HepG2 (cell line): ENCODE measurements around the gene SDK2. TPM values are rescaled to one million over a fixed set of nuclear protein-coding genes. Genes with fewer than 3 reads are reported as not detected.

ENCODE experiments used
- ARNT2 ChIP-seq: sonication (generic); formaldehyde crosslinking; IDR thresholded peaks from 2 replicates; pipeline ENCODE4 v1.8.0; 2022; ENCODE audit warnings: mild to moderate bottlenecking, low read depth, missing genetic modification reagents, moderate library complexity
- CREB1 ChIP-seq, 2 experiments: fragments of 450-650 bp in 1 of 2; IDR thresholded peaks; 2 replicates each; pipeline ENCODE4 v1.6.1; 2016 to 2017; ENCODE audit warnings: control low read depth in 1 of 2, mild to moderate bottlenecking in 1 of 2, missing compliant biosample characterization in 1 of 2, missing genetic modification characterization in 1 of 2
- HDAC2 ChIP-seq: sonication (generic); formaldehyde crosslinking; IDR thresholded peaks from 2 replicates; pipeline ENCODE4 v1.4.0; 2020; ENCODE audit warnings: missing genetic modification reagents
- JUND ChIP-seq: sonication (generic); formaldehyde crosslinking; IDR thresholded peaks from 2 replicates; pipeline ENCODE4 v1.8.0; 2022; ENCODE audit warnings: mild to moderate bottlenecking, missing genetic modification reagents
- MIER2 ChIP-seq: IDR thresholded peaks from 2 replicates; pipeline ENCODE4 v1.6.1; 2016; ENCODE audit warnings: missing biosample characterization, missing genetic modification reagents
- MYNN ChIP-seq: sonication (generic); formaldehyde crosslinking; IDR thresholded peaks from 2 replicates; pipeline ENCODE4 v1.4.0; 2020; ENCODE audit warnings: mild to moderate bottlenecking, low read depth, missing genetic modification reagents
- PTBP1 ChIP-seq: fragments of 200-400 bp; formaldehyde crosslinking; IDR thresholded peaks from 2 replicates; pipeline ENCODE4 v1.6.1; 2018; ENCODE audit warnings: low read length, low read depth; ENCODE audit not compliant: poor library complexity, severe bottlenecking
- SKIL ChIP-seq: sonication (generic); formaldehyde crosslinking; IDR thresholded peaks from 2 replicates; pipeline ENCODE4 v1.8.0; 2022; ENCODE audit warnings: missing genetic modification reagents, mild to moderate bottlenecking, moderate library complexity, borderline replicate concordance
- SP4 ChIP-seq: sonication (generic); formaldehyde crosslinking; IDR thresholded peaks from 2 replicates; pipeline ENCODE4 v1.8.1; 2023; ENCODE audit warnings: mild to moderate bottlenecking, missing genetic modification reagents
- SUZ12 ChIP-seq: fragments of 150-350 bp; IDR thresholded peaks from 2 replicates; pipeline ENCODE4 v1.6.1; 2014; ENCODE audit warnings: low read depth, low read length
- TIGD3 ChIP-seq: sonication (generic); formaldehyde crosslinking; IDR thresholded peaks from 2 replicates; pipeline ENCODE4 v1.5.1; 2020; ENCODE audit warnings: mild to moderate bottlenecking, missing genetic modification reagents, borderline replicate concordance
- ZMYM2 ChIP-seq: sonication (generic); formaldehyde crosslinking; IDR thresholded peaks from 2 replicates; pipeline ENCODE4 v1.8.0; 2022; ENCODE audit warnings: mild to moderate bottlenecking, missing genetic modification reagents
- ZMYM3 ChIP-seq: sonication (generic); formaldehyde crosslinking; IDR thresholded peaks from 2 replicates; pipeline ENCODE4 v1.5.1; 2020; ENCODE audit warnings: mild to moderate bottlenecking, missing genetic modification reagents
- ZNF12 ChIP-seq: sonication (generic); formaldehyde crosslinking; IDR thresholded peaks from 2 replicates; pipeline ENCODE4 v1.5.0; 2020; ENCODE audit warnings: missing genetic modification reagents
- ZNF350 ChIP-seq: sonication (generic); formaldehyde crosslinking; IDR thresholded peaks from 2 replicates; pipeline ENCODE4 v1.4.0; 2020; ENCODE audit warnings: mild to moderate bottlenecking, low read depth, missing genetic modification reagents, borderline replicate concordance
- ZNF580 ChIP-seq: IDR thresholded peaks from 2 replicates; pipeline ENCODE4 v1.6.1; 2016; ENCODE audit warnings: low read depth, borderline replicate concordance
- ZNF607 ChIP-seq: sonication (generic); formaldehyde crosslinking; IDR thresholded peaks from 2 replicates; pipeline ENCODE4 v1.5.1; 2020; ENCODE audit warnings: missing genetic modification reagents, mild to moderate bottlenecking, borderline replicate concordance
- ZNF619 ChIP-seq: sonication (generic); formaldehyde crosslinking; IDR thresholded peaks from 2 replicates; pipeline ENCODE4 v1.4.0; 2020; ENCODE audit warnings: mild to moderate bottlenecking, missing genetic modification reagents
- ZNF746 ChIP-seq: sonication (generic); formaldehyde crosslinking; IDR thresholded peaks from 2 replicates; pipeline ENCODE4 v1.8.0; 2022; ENCODE audit warnings: mild to moderate bottlenecking, missing genetic modification reagents
- ZNF782 ChIP-seq: sonication (generic); formaldehyde crosslinking; IDR thresholded peaks from 2 replicates; pipeline ENCODE4 v1.4.0; 2020; ENCODE audit warnings: missing genetic modification reagents, mild to moderate bottlenecking, borderline replicate concordance
- polyA plus RNA-seq, 8 experiments: library from polyadenylated mRNA; depleted of rRNA in 3 of 8; stranded (reverse) in 7 of 8; unstranded in 1 of 8; fragments of >200 nt; fragmentation: Illumina TruSeq in 4 of 8; extraction: Trizol in 4 of 8; gene quantifications; 2 replicates each; pipeline versions ENCODE4 v1.2.1 to v1.2.3, GENCODE V29; 2011 to 2016; ENCODE audit warnings: low read depth in 4 of 8, missing spikeins in 1 of 8, mixed read lengths in 1 of 8; ENCODE audit not compliant: insufficient read depth in 1 of 8
- total RNA-seq, 5 experiments: library from RNA; depleted of rRNA; stranded (reverse); fragments of >200 nt; fragmentation: Illumina TruSeq; extraction: Trizol; gene quantifications; 2 replicates each; pipeline ENCODE4 v1.2.3, GENCODE V29; 2016; ENCODE audit warnings: low read depth in 1 of 5
- TF ChIP-seq, protein P1 (sequence below): IDR thresholded peaks from 2 replicates; pipeline ENCODE4 v1.6.1; 2016

Gene SDK2
- total and polyA plus RNA-seq, 2 of the 13 experiments (the other 11 are each of a cell fraction or from before 2014, with no cell fraction given), result not detected

- TF ChIP-seq ZNF619 (CRISPR knock-in tag) (no peak), ZNF12 (CRISPR knock-in tag) (no peak), ZMYM3 (no peak), CREB1 (IDR thresholded peaks at IDR 0.05) (no peak), CREB1 (CRISPR knock-in tag; IDR thresholded peaks at IDR 0.05) (no peak), ZMYM2 (no peak), MIER2 (CRISPR knock-in tag) (no peak), MYNN (no peak), SKIL (CRISPR knock-in tag) (peak; percentile 47; the same call in 1 of the 2 replicates), SUZ12 (no peak), TIGD3 (CRISPR knock-in tag) (no peak), HDAC2 (CRISPR knock-in tag) (no peak), ZNF782 (CRISPR knock-in tag) (no peak), PTBP1 (no peak), ARNT2 (CRISPR knock-in tag) (no peak), ZNF746 (CRISPR knock-in tag) (no peak), ZNF607 (no peak), ZNF580 (no peak), SP4 (no peak), JUND (CRISPR knock-in tag) (0 out of 2 replicates have a peak, but pooled peaks have one; percentile 11), ZNF350 (CRISPR knock-in tag) (no peak)
- TF ChIP-seq, protein P1, sequence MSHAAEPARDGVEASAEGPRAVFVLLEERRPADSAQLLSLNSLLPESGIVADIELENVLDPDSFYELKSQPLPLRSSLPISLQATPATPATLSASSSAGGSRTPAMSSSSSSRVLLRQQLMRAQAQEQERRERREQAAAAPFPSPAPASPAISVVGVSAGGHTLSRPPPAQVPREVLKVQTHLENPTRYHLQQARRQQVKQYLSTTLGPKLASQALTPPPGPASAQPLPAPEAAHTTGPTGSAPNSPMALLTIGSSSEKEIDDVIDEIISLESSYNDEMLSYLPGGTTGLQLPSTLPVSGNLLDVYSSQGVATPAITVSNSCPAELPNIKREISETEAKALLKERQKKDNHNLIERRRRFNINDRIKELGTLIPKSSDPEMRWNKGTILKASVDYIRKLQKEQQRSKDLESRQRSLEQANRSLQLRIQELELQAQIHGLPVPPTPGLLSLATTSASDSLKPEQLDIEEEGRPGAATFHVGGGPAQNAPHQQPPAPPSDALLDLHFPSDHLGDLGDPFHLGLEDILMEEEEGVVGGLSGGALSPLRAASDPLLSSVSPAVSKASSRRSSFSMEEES (CRISPR knock-in tag), result no peak
- TF ChIP-seq, all 625 proteins: peak for 15
Observed at GRCh38 chr17:73297934-73298861, 346.0 kb downstream of the SDK2 start (continued).
